Upper lobe of left lung (tissue), 4 donors: ENCODE data around the gene TRIM25.

Source experiments
- CTCF ChIP-seq, 6 experiments: fragments of 450-650 bp in 4 of 6; fragments of 200-600 bp in 2 of 6; sonication (generic) in 2 of 6; IDR thresholded peaks; one replicate each; pipeline ENCODE4 v1.5.1; 2016 to 2019; ENCODE audit warnings: antibody characterized with exemption in 6 of 6
- EP300 ChIP-seq, 4 donors: sonication (generic); formaldehyde crosslinking; IDR thresholded peaks; one replicate each; pipeline ENCODE4 v1.5.1; 2017; ENCODE audit warnings: antibody characterized with exemption in 4 of 4, control low read depth in 2 of 4
- POLR2A ChIP-seq, 4 donors: fragments of 450-650 bp; IDR thresholded peaks; one replicate each; pipeline ENCODE4 v1.5.1; 2016 to 2017; ENCODE audit warnings: antibody characterized with exemption in 4 of 4, mild to moderate bottlenecking in 2 of 4
- POLR2AphosphoS5 ChIP-seq, 2 donors: sonication (generic); formaldehyde crosslinking; IDR thresholded peaks; one replicate each; pipeline ENCODE4 v1.5.1; 2017; ENCODE audit warnings: antibody characterized with exemption in 2 of 2

GRCh38 chr17:56838687-56839086 lies 75.2 kb downstream of the TRIM25 start:
- TF ChIP-seq CTCF (IDR thresholded peaks at IDR 0.05) (no peak), EP300 (IDR thresholded peaks at IDR 0.05) (no peak), POLR2A (IDR thresholded peaks at IDR 0.05) (no peak), POLR2AphosphoS5 (IDR thresholded peaks at IDR 0.05) (no peak)
